HG02981 (cell line): Measurements from ENCODE around the gene TMEM132A.

Experiments
- ATAC-seq: cut with Tn5 transposase; IDR thresholded peaks from one replicate; pipeline ENCODE4 v1.9.1; 2021; ENCODE audit warnings: mild to moderate bottlenecking, moderate library complexity; ENCODE audit not compliant: unreplicated experiment

Gene TMEM132A

DNA sequence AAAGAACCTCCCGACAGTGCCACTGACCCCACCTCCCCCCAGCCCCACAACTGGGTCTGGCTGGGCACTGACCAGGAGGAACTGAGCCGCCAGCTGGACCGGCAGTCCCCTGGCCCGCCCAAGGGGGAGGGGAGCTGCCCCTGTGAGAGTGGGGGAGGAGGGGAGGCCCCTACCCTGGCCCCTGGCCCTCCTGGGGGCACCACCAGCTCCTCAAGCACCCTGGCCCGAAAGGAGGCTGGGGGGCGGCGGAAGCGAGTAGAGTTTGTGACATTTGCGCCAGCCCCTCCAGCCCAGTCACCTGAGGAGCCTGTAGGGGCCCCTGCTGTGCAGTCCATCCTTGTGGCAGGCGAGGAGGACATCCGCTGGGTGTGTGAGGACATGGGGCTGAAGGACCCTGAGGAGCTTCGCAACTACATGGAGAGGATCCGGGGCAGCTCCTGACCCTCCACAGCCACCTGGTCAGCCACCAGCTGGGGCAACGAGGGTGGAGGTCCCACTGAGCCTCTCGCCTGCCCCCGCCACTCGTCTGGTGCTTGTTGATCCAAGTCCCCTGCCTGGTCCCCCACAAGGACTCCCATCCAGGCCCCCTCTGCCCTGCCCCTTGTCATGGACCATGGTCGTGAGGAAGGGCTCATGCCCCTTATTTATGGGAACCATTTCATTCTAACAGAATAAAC lies 12.3 kb downstream of the TMEM132A start:
- ATAC-seq, result no peak

DNA sequence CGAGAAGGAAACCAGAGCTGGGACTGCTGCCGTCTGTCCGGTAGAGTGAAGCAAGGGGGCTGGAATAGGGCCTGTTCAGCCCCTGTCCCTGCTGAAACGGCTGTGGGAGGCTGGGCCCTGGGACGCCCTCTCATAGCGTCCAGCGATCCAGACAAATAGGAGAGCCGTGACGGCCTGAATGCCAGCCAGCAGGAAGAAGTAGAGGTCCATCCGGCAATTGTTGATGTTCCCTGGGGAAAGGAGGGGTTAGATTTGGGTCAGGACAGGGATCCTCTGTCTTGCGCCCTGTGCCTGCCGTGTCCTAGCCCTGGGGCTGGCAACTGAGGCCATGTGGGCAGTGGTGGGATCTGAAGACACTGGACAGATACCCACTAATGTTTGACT lies 12.9 kb downstream of the TMEM132A start:
- ATAC-seq, result no peak

DNA sequence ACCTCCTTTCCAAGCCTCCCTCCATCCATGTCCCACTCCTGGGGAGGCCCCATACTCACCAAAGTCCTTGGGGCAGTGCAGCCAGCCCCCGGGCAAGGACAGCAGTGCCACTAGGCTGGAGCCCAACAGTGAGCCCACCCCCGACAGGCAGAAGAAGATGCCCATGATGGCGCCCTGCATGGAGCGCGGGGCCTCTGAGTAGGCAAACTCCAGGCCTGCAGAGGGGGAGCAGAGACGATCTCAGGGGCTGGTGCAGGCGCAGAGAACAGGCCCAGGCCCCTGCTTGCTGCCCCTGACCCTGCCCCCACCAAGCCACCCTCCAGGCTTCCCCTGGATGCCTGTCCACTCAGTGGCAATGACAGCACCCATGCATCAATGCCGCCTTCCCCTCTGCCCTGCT lies 13.6 kb downstream of the TMEM132A start:
- ATAC-seq, result no peak

DNA sequence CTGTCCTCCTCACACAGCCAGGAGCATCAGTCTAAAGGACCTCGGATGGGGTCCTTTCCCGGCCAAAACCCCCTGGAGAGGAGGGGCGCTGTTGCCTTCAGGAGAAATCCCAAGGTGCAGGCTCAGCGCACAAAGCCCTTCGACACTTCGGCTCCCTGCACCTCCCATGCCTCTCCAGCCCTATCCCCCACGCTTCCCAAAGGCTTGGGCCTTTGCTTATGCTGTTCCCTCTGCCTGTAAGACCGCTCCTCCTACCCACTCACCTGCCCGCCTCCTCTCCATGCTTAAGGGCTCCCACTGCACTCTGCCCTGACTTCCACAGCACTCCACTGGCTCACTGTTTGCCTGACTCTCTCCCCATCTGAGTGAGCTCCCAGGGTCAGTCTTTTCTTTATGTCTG lies 14.2 kb downstream of the TMEM132A start:
- no peak for ATAC-seq

DNA sequence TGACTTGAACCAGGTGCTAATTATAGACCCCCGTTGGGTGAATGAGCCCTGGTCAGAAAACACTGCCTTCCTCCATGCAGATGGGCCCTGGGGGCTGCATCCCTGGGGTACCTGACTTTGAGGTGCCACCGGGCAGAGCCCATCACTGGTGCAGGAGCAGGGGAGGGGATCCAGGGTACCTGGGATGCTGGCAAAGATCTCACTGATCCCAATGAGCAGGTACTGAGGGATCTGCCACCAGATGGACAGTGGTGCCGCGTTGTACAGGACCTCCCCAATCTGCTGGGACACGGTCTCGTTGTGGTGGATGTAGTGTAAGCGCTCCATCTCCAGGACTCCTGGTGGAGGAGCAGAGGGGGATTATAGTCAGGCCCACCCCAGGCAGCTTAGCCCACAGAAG lies 15.0 kb downstream of the TMEM132A start:
- no peak for ATAC-seq

DNA sequence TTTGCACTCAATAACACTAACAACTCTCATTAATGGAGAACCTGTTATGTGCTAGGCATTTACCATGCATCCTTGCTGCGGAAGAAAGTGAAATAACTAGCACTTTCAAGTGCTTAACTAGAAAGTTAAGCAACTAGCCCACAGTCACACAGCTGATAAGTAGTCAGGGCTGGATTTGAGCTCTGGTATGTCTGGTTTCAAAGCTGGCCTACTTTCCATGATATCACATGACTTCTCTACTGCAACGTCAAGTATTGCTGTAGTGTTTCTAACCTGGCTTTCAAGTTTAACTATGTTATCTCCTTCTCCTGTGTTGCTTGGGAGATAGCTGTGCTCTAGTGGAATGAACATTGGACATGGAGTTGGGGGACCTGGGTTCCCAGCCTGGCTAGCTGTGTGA lies 15.6 kb downstream of the TMEM132A start:
- ATAC-seq, result no peak

DNA sequence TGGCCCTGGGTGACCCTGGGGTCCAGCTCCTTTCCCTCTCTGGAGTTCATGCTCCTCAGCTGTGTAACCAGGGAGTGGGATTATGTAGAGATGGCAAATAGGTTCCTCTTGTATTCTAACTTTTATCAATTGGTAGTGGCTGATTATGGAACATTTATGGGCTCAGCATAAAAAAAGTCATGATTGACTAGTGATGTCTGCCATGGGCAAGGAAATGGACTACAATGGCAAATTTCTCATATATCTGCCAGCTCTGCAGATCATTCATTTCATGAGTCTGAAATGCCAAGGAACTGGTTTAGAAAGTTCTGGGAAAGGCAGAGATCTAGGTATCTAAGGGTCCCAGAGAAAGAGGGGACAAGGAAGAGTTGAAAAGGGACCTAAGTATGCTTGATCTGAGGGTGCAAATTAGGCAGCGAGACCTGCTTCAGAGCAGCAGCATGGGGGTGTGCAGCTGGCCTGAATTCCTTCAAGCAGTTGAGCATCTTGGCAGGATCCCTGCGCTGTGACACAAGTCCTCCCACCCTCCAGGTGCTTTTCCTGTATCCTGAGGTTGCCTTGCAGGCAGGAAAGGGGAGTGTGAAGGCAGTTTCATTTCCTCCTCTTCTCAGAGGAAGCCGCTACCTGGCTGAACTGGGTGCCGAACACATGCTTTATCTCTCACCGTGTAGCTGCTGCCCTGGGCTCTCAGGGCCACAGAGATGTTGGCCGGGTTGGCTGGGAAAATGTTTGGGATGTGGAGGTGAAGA lies 17.3 kb downstream of the TMEM132A start:
- ATAC-seq, result no peak

DNA sequence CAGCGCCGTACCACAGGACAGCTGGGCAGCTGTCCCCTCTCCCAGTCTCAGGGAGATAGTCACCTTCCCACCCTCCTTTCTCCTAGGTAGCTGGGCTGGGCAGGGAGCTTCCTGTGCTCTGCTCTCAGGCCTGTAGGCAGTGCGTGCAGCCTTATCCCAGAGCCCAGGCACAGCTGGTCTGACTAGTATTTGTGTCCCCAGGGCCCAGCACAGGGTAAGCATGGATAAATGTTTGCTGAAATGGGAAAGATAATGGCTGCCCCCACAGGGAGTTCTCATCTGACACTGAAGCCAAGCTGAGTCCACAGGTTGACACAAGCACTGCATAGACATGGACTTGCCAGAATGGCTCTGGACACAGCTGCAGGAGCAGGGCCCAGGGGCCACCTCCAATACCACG lies 18.0 kb downstream of the TMEM132A start:
- no peak for ATAC-seq

DNA sequence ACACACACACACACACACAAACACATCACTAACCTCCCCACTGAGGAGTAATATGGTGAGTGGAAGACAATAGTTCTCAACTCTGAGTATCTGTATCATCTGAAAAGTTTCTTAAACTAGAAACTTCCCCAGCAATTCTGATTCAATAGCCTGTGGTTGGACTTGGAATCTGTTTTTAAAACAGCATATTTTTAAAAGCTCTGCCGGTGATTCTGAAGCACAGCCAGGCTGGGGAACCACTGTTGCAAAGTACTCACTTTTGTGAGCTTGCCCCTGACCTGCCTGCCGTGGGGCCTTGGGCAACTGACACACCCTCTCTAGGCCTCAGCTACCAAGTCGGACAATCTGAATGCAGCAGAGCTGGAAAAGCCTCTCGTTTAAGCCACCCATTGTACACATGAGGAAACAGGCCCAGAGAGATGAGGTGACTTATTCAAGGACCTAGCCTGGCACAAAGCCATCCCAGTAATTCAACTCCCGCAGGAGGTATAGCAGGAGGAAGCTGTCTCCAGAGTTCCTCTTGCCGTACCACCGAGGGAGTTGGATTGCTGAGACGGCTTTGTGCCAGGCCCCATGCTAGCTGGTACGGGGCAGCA lies 18.8 kb downstream of the TMEM132A start:
- ATAC-seq, result no peak

DNA sequence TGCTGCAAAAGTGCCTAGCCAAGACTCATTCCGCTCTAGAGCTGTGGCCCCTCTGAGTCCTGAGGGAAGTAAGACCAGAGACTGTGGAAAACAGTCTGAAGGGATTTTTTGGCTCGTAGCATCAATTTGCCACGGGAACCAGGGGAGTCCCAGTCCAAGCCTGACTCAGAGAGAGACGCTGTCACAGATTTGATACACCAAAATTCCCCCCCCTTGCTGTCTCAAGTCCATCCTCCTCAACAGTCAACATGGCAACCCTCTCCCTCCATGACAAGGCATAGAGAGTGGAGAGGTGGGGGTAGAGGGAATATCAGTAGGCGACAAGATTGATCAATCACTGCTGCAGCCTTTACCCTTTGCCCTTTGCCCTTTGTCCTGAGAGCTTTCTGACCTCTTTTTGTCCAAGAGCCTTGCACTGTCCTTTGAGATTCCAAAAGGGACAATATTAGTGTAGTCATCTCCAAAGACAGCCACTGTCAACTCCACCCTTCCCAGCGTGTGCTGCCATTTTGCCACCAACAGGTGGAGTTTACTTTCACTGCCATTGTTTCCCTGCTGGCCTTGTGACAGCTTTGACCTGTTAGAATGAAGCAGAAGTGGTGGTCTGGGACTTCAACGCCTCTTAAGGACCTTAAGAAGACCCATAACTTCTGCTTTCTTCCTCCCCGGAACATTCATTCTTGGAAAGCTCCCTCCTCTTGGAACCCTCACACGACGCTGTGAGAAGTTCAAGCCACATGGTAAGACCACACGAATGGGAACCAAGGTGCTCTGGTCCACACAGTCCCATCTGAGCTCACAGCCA lies 20.4 kb downstream of the TMEM132A start:
- no peak for ATAC-seq

DNA sequence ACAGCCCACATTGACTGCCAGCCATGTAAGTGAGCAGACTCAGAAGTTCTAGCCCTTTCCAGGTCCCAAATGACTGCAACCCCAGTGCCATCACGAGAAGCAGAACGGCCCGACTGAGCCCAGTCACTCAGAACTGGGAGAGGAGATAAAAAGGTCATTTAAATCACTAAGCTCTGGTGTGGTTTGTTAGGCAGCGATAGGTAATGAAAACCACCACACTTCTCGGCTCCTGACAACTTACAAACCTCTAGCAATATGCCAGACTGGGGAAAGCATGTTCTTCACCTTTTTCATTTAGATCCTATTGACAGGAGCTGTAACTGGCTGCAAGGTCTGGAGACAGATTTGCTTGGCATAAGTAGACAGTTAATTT lies 21.0 kb downstream of the TMEM132A start:
- ATAC-seq, result no peak

DNA sequence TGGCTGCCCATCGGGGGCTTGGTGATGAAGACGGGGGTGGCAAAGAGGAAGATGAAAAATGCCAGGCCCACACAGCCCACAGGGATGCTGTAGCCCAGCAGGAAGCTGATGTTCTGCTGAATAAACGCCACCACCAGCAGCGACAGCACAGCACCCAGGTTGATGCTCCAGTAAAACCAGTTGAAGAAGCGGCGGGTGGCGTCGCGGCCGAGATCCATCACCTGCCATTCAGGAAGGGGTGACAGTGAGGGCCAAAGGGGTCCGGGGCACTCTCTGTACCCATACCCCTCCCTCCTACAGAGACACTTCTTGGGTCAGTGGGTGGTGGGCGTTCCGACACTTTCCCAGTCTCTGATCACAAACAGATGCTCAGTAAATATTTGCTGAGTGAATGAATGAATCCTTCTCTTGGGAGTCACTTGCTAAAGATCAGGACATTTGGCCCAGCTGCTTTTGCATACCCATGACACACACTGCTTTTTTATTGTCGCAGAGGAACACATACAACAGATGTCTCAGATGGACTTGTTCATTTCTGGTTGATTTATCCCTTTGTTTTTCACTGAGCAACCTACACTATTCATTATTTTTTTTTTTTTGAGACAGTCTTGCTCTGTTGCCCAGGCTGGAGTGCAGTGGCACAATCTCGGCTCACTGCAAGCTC lies 22.5 kb downstream of the TMEM132A start:
- no peak for ATAC-seq

DNA sequence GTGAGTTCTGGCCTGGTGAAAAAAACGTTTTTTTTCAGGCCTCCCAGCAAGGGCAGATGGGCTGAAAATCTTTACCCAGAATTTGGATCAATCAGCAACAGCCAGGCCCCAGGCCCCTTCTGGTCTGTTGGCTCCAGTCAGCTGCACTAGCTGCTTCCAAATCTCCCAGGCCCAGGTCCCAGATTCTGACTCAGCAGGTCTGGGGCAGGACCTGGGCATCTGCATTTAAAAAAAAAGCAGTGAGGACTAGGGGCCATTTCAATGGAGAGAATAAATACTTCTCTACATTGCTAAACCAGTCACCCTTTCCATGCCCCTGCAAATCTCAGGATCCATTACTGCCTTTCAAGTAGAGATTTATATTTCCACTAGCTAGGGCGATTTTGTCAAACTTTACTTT lies 23.4 kb downstream of the TMEM132A start:
- ATAC-seq, result no peak

DNA sequence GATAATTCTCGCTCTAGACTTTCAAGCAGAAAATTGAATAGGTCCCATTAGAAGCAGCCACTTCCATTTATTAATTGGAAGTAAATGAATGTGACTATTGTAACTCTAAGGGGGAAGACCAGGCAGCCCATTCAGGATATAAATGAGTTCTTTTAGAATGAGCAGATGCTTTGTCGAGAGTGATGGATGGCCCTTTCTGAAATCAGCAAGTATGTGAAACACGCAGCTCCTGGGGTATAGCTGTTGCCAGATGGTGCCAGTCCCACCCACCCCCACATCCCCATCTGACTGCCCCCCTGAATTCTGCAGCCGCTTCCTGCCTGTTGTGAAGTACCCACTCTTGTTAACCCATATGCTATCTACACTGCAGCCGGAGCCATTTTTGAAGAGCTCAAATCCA lies 24.0 kb downstream of the TMEM132A start:
- ATAC-seq, result no peak

DNA sequence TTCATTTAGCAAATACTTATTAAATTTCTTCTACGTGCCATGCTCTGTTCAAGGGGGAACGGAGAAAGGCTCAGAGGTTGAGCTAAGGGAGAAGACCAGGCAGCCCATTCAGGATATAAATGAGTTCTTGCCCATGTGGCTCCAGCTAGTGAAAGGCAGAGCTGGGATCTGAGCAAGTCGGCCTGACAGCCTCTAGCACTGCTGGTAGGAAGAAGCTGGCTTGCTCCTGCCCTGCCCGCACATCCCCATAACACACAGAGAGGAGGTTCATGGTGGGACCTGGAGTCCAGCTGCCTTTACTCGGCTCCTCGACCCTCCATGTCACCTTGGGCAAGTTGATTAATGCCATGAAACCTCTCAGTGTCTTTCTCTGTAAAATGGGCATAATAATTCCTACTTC lies 25.8 kb downstream of the TMEM132A start:
- no peak for ATAC-seq

DNA sequence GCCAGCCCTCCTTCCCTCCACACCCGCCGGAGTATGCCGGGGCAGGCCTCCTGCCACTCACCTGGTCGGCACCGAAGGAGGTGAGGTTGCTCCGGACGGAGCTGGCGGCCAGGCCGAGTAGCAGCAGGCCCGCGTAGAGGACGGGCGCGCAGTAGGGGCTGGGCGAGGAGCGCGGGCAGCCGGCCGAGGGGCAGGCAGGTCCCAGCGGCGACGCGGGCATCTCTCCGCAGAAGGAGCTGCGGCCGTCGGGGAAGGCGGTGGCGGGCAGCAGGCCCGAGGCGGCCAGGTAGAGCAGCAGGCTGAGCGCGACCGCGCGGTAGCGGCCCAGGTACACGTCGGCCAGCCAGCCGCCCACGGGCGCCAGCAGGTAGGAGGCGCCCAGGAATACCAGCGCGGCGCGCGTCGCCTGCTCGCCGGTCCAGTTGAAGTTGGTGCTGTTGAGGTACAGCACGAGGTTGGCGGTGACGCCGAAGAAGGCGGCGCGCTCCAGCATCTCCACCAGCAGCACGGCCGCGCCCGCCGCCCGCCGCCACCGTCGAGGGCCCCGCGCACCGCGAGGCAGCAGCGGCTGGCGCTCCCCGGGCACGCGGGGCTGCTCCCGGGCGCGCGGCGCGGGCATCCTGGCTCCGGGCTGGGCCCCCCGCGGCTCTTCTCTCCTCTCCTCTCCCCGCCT lies 26.8 kb downstream of the TMEM132A start:
- no peak for ATAC-seq

DNA sequence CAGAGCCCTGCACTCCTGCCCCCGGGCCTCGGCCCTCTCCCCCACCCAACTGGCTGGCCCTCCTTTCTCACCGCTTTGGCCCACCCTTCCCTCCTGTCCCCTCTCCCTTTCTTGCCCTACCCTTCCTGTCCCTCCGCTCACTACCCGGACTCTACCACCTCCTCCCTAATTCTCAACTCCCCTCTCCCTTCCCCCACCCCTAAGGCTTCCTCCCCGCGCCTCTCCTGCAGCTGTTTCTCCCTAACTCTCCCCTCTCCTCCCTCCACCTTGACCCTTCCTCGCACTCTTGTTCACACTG lies 27.3 kb downstream of the TMEM132A start:
- no peak for ATAC-seq

DNA sequence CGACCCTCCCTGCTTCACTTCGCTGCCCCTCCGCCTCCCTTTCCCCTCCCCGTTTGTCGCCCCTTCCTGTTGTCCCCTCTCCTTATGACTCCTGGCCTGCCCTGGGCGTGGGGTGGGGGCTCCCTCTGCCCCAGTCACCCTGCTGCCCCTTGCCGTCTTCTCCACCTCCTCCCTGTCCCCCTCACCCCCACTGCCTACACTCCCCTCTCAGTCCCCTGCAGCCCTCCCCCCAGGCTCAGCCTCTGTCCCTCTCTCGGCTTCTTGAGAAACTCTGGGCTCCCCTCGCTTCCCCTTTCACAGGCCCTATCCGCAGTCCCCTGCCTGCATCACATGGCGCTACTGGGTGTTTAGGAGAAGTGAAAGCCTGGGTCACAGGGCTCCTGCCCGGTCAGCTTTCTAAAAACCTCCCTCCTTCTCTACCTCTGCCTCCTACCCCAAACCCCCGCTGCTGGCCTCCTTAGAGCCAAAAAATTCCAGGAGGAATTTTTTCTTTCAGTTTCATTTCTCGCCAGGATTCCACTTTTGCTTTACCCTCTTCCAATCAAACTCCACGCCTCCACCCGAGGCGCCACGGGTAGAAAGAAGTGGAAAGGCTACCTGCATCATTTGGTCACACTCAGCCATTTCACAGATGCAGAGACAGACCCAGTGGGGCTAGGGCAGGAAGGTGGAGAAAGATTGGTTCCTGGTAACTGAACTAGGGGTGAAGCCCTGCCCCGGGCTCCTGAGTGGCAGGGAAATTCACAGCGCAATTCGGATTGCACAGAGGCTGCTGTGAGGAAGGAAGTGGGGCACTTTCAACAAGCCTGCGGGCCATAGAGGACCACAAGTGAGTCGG lies 27.9 kb downstream of the TMEM132A start, which contains the start of gene SLC15A3:
Gene SLC15A3 (minus strand): TSS at position 273 of the 838 bp plus-strand sequence. CDS start 625 bp downstream, outside the sequence.
- ATAC-seq, result peak; percentile 77

DNA sequence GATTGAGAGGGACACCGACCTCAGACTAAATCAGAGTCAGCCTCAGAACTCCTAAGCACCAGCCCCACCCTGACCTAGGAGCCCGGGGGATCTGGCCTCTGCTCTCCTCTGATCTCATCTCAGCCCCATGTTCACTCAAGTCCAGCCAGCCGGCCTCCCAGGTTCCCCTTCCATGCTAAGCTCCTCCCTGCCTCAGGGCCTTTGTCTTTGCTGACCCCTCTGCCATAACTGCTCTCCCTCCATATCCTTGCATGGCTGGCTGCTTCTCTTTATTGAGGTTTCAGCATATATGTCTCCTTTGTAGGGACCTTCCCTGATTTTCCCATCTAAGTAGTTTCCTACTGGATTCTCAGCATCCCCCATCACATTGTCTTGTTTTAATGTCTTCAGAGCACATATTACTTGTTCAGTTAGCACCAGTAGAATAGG lies 28.5 kb downstream of the TMEM132A start:
- ATAC-seq, result no peak

DNA sequence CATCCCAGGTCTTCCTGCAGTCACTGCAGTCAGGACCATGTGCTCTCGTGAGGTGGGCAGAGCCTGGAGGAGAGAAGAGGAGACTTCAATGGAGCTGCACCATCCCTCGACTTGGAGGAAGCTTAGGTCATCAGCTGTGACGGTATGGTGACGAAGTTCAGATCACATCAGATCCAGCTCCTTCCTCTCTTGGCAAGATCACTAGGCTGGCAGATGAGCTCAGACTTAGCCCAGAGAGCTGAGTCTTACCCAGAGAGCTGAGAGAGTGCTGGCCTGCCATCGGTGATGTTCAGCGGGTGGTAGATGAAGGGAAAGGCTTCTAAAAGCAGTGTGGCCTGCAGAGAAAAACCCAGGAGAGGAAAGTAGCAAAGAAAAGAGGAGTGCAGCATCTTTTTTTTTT lies 29.5 kb downstream of the TMEM132A start:
- no peak for ATAC-seq
